ENCODE measurements around the gene CLEC14A.

Gene CLEC14A

DNA sequence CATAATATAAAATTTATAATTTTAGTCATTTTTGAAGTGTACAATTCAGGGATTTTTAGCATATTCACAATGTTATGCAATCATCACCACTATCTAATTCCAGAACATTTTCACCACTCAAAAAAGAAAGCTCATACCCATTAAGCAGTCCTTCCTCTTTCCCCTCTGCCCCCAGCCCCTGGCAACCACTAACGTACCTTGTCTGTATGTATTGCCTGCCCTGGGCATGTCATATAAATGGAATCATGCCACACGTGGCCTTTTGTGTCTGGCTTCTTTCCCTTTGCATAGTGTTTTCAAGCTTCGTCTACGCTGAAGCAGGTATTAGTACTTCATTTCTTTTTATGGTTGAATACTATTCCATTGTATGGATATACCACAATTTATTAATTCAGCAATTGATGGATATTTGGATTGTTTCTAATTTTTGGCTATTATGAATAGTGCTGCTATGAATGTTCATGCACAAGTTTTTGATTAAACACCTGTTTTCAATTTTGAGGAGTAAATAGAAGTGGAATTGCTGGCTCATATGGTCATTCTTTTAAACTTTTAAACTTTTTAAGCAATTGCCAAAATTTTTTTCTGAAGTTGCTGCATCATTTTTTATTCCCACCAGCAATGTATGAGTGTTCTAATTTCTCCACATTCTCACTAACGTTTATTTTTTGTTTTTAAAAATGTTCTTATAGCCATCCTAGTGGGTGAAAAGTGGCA lies 49.8 kb downstream of the CLEC14A start:
- CTCF ChIA-PET: interaction anchor here (1.8 kb wide), 1 partner anchor 8 kb away, joined by 5 read pairs; no protein-coding TSS in a partner anchor
- 100% methylated on average over 2 of the region's 5 CpGs for WGBS (ENCODE audit: insufficient coverage)
- peaks cover 2 to 6% (median 4%) of the 10 kb centered on the region in 5 experiments for H3K9me3 ChIP-seq (ENCODE audit: control extremely low read depth in 1 of 5, control insufficient read depth in 4 of 5, insufficient read depth in 2 of 5, low read depth in 1 of 5, low read length in 4 of 5)
- H3K4me3 ChIP-seq (ENCODE audit: control insufficient read depth in 1 of 7, extremely low read depth in 1 of 7, insufficient read depth in 4 of 7, low read depth in 2 of 7, low read length in 6 of 7): no peak overlapping the region
- H3K4me1 ChIP-seq (ENCODE audit: control extremely low read depth in 1 of 4, control insufficient read depth in 4 of 4, insufficient read depth in 4 of 4, low read length in 3 of 4): peaks cover 0 to 33% (median 21%) of the 10 kb centered on the region in 4 experiments
- H3K36me3 ChIP-seq (ENCODE audit: control insufficient read depth in 4 of 4, insufficient read depth in 4 of 4, low read length in 3 of 4): no peaks in the 10 kb centered on the region
- no peak overlapping the region for H3K27ac ChIP-seq (ENCODE audit: insufficient read depth in 1 of 2, low read depth in 1 of 2, low read length in 2 of 2, poor library complexity in 1 of 2, severe bottlenecking in 2 of 2)
- peaks cover 2 to 61% (median 39%) of the 10 kb centered on the region in 5 experiments for H3K27me3 ChIP-seq (replicated peaks in 2 of 5; ENCODE audit: control insufficient read depth in 4 of 5, insufficient read depth in 5 of 5, low read length in 4 of 5)
- POLR2A ChIA-PET: no interaction called here
- DNase-seq: no peak

DNA sequence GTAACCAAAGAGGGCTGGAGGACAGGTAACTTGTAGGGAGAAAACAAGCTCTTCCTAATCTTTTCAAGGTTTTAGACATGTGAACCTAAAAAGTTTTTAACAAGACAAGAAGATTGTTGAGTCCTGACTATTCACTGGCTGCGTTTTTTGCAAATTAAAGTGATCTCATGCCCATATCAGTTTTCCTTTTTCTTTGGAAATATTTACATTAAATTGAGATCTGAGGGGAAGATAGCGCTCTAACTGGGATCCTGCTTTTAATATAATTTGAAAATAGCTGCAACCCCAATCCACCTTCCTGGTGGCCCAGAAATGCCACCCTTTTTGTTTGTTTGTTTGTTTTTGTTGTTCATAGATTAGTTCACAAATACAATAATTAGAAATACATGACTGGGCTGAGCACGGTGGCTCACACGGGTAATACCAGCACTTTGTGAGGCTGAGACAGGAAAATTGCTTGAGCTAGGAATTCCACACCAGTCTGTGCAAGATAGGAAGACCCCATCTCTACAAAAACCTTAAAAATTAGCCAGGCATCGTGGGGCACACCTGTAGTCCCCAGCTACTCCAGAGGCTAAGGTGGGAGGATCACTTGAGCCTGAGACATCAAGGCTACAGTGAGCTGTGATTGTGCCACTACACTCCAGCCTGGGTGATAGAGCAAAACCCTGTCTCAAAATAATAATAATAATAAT lies 50.6 kb downstream of the CLEC14A start:
- WGBS (ENCODE audit: insufficient coverage): 100% methylated on average over 1 of the region's 5 CpGs
- H3K27ac ChIP-seq (ENCODE audit: insufficient read depth in 1 of 2, low read depth in 1 of 2, low read length in 2 of 2, poor library complexity in 1 of 2, severe bottlenecking in 2 of 2): no peak overlapping the region
- peaks cover 2 to 53% (median 32%) of the 10 kb centered on the region in 5 experiments for H3K27me3 ChIP-seq (replicated peaks in 2 of 5; ENCODE audit: control insufficient read depth in 4 of 5, insufficient read depth in 5 of 5, low read length in 4 of 5)
- H3K4me3 ChIP-seq (ENCODE audit: control insufficient read depth in 1 of 7, extremely low read depth in 1 of 7, insufficient read depth in 4 of 7, low read depth in 2 of 7, low read length in 6 of 7): no peak overlapping the region
- H3K36me3 ChIP-seq (ENCODE audit: control insufficient read depth in 4 of 4, insufficient read depth in 4 of 4, low read length in 3 of 4): no peaks in the 10 kb centered on the region
- CTCF ChIA-PET: interaction anchor here (1.3 kb wide), 1 partner anchor 50 kb away, joined by 3 read pairs; no protein-coding TSS in a partner anchor
- DNase-seq: no peak
- POLR2A ChIA-PET: no interaction called here
- H3K9me3 ChIP-seq (ENCODE audit: control extremely low read depth in 1 of 5, control insufficient read depth in 4 of 5, insufficient read depth in 2 of 5, low read depth in 1 of 5, low read length in 4 of 5): peaks cover 2 to 6% (median 4%) of the 10 kb centered on the region in 5 experiments
- H3K4me1 ChIP-seq (ENCODE audit: control extremely low read depth in 1 of 4, control insufficient read depth in 4 of 4, insufficient read depth in 4 of 4, low read length in 3 of 4): peaks cover 0 to 29% (median 19%) of the 10 kb centered on the region in 4 experiments

- Histone ChIP-seq H3K27me3 (replicated peaks in 2 of 5; ENCODE audit: control insufficient read depth in 4 of 5, insufficient read depth in 5 of 5, low read length in 4 of 5) (peaks cover 2 to 48% (median 27%) of the 10 kb centered on the region in 5 experiments), H3K27ac (ENCODE audit: insufficient read depth in 1 of 2, low read depth in 1 of 2, low read length in 2 of 2, poor library complexity in 1 of 2, severe bottlenecking in 2 of 2) (no peak overlapping the region), H3K4me1 (ENCODE audit: control extremely low read depth in 1 of 4, control insufficient read depth in 4 of 4, insufficient read depth in 4 of 4, low read length in 3 of 4) (peaks cover 0 to 23% (median 16%) of the 10 kb centered on the region in 4 experiments), H3K4me3 (ENCODE audit: control insufficient read depth in 1 of 7, extremely low read depth in 1 of 7, insufficient read depth in 4 of 7, low read depth in 2 of 7, low read length in 6 of 7) (no peak overlapping the region), H3K9me3 (ENCODE audit: control extremely low read depth in 1 of 5, control insufficient read depth in 4 of 5, insufficient read depth in 2 of 5, low read depth in 1 of 5, low read length in 4 of 5) (peaks cover 2 to 6% (median 4%) of the 10 kb centered on the region in 5 experiments), H3K36me3 (ENCODE audit: control insufficient read depth in 4 of 4, insufficient read depth in 4 of 4, low read length in 3 of 4) (no peaks in the 10 kb centered on the region)
- POLR2A ChIA-PET: no interaction called here
- DNase-seq: no peak
- CTCF ChIA-PET: interaction anchor here (1.3 kb wide), 1 partner anchor 50 kb away, joined by 3 read pairs; no protein-coding TSS in a partner anchor
These were observed 51.2 kb downstream of the CLEC14A start for GRCh38 chr14:38204719-38205115.

All from common myeloid progenitor, CD34-positive (primary cell).